ENCODE measurements around the gene INAFM2.

- TF ChIP-seq POLR2A (IDR thresholded peaks at IDR 0.05; ENCODE audit: low read length) (no peak), GATA1 (IDR thresholded peaks at IDR 0.05; ENCODE audit: low read depth, low read length) (no peak)
Measured at GRCh38 chr15:40349163-40349562, 25.7 kb downstream of the INAFM2 start.
